GM18519 (cell line): ENCODE measurements around the gene RBM23.
"Not testable (repeated sequence)": the region's sequence is repeated elsewhere in the genome, so short reads cannot be mapped to it uniquely, and the experiment has no call there.

Experiments
- ATAC-seq: cut with Tn5 transposase; IDR thresholded peaks from one replicate; pipeline ENCODE4 v1.9.1; 2021; ENCODE audit warnings: mild to moderate bottlenecking, moderate library complexity; ENCODE audit not compliant: unreplicated experiment, low FRiP score

RBM23 gene

GRCh38 chr14:22920697-22921096 lies 1.7 kb upstream of the RBM23 start:
- no peak for ATAC-seq

DNA sequence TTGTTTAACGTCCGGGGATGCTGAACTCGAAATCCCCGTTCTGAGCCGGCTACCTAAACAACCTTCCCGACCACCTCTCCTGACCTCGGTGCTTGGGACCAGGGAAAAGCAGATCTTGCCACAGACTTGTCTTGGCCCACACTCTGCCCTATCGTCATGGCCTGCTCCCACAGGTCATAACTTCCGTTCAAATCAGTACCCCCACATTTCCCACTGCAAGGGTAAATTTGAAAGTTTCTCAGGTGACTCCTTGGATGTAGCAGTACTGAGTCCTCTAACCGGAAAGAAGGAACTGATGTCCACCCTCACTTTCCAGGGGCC lies 612 bp upstream of the RBM23 start:
- no peak for ATAC-seq

GRCh38 chr14:22915886-22916521 lies 2.9 kb downstream of the RBM23 start:
- ATAC-seq: no peak

GRCh38 chr14:22914836-22915235 lies 4.1 kb downstream of the RBM23 start:
- not testable (repeated sequence) for ATAC-seq

GRCh38 chr14:22910916-22911315 lies 8.0 kb downstream of the RBM23 start:
- no peak for ATAC-seq

DNA sequence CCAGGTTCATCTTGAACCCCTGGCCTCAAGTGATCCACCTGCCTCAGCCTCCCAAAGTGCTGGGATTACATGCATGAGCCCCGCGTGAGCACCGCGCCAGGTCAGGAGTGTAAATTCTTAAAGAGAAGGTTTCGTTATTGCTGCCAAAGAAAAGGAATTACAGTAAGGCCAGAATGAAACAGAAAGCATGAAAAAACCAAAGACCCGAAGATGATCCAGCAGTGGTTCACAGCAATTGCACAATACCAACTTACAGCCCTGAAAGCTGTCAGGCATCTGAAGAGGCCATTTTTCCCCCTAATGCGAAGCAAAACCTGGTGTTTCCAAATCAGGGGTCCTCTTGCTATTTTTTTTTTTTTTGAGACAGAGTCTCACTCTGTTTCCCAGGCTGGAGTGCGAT lies 10.3 kb downstream of the RBM23 start:
- no peak for ATAC-seq

DNA sequence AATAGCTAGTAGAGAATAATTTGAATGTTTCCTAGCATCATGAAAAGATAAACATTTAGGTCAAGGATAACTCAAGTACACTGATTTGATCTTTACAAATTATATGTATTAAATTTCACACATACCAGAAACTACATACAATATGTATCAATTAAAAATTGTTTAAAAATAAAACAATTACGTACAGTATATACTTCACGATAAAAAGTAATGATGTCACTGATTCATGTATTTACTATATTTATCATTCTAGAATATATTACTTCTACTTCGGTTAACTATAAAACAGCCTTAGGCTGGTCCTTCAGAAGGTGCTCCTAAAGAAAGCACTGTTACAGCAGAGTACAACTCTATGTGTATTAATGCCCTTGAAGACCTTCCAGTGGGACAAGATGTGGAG lies 11.5 kb downstream of the RBM23 start:
- ATAC-seq: no peak

GRCh38 chr14:22906073-22906472 lies 12.9 kb downstream of the RBM23 start:
- ATAC-seq: no peak

GRCh38 chr14:22905627-22906026 lies 13.3 kb downstream of the RBM23 start:
- no peak for ATAC-seq

GRCh38 chr14:22903742-22904087 lies 15.2 kb downstream of the RBM23 start:
- ATAC-seq: no peak

DNA sequence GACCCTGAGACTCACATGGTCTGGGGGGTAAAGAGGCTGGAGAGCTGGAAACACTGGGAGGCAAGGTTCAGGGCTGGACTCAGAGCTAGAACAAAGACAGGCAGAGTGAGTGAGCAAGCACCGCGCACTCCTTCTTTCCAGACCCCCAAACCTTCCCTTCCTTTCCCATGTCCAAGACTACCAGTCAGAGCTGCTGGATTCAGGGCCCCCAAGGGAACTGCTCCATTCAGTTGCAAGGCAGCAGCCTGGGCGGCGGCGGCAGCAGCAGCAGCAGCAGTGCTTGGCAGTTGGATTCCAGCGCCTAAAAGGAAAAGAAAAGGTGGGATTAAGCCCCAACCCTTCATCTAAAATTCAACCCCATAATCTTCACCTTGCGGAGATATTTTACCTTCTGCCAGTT lies 17.1 kb downstream of the RBM23 start:
- ATAC-seq: no peak

GRCh38 chr14:22900081-22900799 lies 18.7 kb downstream of the RBM23 start:
- no peak for ATAC-seq

DNA sequence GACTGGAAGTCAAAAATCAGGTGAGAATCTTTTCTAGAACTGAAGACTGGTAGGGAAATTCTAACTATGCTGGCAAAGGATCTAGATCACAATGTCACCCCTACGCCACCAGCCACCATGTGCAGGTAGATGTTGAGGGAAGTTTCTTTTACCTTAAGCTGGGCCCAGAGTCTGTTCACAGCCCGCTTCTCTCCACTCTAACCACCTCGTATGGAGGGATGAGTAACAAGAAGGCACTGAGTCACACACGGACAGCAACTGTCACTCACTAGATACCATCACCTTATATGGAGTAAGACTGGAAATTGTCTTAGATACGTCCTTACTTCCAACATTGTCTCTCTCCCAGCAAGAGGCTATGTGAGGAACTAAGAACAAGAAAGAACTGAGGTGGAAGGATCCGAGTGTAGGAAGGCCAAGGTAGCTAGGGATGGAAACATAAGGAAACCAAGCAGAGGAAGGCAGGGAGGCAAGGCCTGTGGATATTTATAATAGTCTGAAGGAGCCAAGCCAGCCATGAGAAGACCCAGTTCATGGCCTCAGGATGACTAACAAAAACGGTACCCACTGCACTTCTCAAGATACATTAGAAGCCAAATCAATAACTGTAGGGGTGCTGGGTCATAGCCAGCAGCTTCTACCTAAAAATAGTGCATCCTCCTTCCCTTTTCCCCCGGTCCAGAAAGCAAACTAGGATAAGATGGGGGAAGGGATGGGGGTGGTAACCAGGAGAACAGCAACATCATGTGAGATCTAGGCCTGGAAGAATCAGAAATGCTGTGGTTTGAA lies 20.5 kb downstream of the RBM23 start:
- ATAC-seq: no peak

DNA sequence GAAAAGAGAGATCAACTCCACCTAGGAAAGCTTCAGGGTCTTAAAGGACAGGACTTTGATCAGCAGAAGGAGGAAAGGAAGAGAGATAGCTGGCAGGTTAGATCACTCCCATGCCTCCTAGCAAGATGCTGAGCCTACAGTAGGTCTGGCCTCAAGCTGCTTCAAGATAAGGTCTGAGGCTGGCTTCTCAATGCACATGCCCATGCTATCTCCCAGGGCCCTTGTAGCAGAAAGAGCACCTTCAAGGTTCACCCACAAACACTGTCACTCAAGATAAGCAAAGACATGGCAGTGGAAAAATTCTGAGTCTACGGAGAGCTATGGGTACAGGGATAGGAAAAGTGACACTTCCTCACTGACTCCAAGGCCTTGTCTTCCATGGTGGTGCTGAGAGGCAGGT lies 21.6 kb downstream of the RBM23 start:
- ATAC-seq: no peak

GRCh38 chr14:22896760-22897159 lies 22.2 kb downstream of the RBM23 start:
- no peak for ATAC-seq

DNA sequence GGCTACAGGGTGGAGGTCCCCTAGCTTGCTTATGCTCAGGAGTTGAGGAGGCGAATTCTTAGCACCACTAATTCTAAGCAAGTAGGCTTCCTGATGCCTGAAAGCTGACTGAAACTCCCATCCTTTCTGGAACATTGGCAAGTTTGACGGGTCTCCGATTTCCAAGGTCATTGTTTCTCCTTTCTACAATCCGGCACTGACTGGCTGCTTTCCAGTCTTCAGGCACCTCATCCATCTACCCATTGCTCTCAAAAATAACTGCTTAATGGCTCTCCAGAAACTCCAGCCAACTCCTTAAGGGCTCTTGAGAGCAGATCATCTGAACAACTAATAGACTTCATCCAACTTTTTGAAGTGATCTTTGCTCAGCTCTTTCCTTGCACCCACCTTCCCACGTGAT lies 22.6 kb downstream of the RBM23 start:
- ATAC-seq: no peak

- no peak for ATAC-seq
Observed at GRCh38 chr14:22895402-22895801, 23.5 kb downstream of the RBM23 start.

DNA sequence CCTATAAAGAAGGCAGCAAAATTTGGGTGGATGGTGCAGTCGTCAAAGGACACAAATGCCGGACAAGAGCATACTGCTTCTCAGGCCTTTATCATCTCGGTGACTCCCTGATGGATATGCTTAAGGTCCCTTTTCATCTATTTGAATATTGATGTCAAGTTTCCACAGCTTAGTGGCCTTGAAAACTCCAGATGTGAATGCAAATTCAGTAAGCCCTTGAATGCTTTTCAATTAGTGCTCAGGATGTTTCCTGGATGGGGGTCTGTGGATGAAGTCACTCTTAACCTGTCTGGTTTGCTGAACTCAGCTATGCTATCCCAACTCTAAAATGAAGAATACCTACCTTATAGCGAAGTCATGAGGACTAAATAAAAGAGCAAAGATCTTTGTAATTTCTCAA lies 25.2 kb downstream of the RBM23 start:
- no peak for ATAC-seq

GRCh38 chr14:22892488-22892887 lies 26.5 kb downstream of the RBM23 start:
- ATAC-seq: no peak

DNA sequence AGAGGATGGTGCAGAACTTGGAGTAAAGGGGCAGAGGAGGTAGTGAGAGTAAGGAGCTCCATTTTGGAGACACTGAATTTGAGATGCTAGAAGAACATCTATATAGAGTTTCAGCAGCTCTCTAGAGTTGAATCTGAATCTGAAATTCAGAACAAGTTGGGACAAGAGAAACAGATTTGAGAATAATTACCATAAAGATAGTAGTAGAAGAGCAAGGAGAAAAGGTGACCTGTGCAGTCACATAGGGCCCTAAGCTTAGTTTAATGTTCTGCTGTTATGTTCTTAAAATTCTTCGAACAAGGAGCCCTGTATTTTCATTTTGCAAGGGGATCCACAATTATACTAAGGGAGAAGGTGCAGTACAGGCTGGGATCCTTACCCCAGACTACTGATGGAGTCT lies 28.5 kb downstream of the RBM23 start:
- no peak for ATAC-seq

DNA sequence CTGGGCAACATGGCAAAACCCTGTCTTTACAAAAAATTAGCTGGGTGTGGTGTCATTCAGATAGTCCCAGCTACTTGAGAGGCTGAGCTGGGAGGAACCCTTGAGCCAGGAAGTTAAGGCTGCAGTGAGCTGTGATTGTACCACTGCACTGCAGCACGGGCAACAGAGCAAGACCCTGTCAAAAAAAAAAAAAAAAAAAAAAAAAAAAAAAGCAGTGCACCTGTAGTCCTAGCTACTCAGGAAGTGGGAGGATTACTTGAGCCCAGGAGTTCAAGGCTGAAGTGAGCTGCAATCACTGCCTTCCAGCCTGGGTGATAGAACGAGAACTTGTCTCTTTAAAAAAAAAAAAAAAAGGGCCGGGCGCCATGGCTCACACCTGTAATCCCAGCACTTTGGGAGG lies 30.3 kb downstream of the RBM23 start:
- ATAC-seq: no peak

- ATAC-seq: no peak
Observed at GRCh38 chr14:22887990-22888378, 31.0 kb downstream of the RBM23 start.
